IPS-18a (cell line): ENCODE results near the gene FHOD1.

ENCODE experiments used
- H3K27ac ChIP-seq: one replicate; pipeline ENCODE4 v1.5.1; 2013; ENCODE audit warnings: low read length
- H3K27me3 ChIP-seq: one replicate; pipeline ENCODE4 v1.6.1; 2013; ENCODE audit warnings: mild to moderate bottlenecking, low read length; ENCODE audit not compliant: control insufficient read depth, insufficient read depth
- H3K36me3 ChIP-seq: one replicate; pipeline ENCODE4 v1.6.1; 2013; ENCODE audit warnings: low read depth, low read length; ENCODE audit not compliant: control insufficient read depth
- H3K4me1 ChIP-seq: one replicate; pipeline ENCODE4 v1.6.1; 2013; ENCODE audit warnings: low read depth, low read length; ENCODE audit not compliant: control insufficient read depth
- H3K4me3 ChIP-seq: one replicate; pipeline ENCODE4 v1.5.1; 2013; ENCODE audit warnings: low read length
- H3K9ac ChIP-seq: one replicate; pipeline ENCODE4 v1.6.1; 2013; ENCODE audit warnings: mild to moderate bottlenecking, low read length, moderate library complexity
- H3K9me3 ChIP-seq: one replicate; pipeline ENCODE4 v1.6.1; 2013; ENCODE audit warnings: low read depth, low read length; ENCODE audit not compliant: control insufficient read depth

The FHOD1 gene

GRCh38 chr16:67282447-67282805 is 35.1 kb upstream of the FHOD1 start:
- Histone ChIP-seq H3K27ac (no peak overlapping the region), H3K27me3 (peaks cover 14% of the 10 kb centered on the region), H3K4me3 (no peak overlapping the region), H3K36me3 (no peaks in the 10 kb centered on the region), H3K9me3 (no peaks in the 10 kb centered on the region), H3K9ac (no peak overlapping the region), H3K4me1 (no peaks in the 10 kb centered on the region)

DNA sequence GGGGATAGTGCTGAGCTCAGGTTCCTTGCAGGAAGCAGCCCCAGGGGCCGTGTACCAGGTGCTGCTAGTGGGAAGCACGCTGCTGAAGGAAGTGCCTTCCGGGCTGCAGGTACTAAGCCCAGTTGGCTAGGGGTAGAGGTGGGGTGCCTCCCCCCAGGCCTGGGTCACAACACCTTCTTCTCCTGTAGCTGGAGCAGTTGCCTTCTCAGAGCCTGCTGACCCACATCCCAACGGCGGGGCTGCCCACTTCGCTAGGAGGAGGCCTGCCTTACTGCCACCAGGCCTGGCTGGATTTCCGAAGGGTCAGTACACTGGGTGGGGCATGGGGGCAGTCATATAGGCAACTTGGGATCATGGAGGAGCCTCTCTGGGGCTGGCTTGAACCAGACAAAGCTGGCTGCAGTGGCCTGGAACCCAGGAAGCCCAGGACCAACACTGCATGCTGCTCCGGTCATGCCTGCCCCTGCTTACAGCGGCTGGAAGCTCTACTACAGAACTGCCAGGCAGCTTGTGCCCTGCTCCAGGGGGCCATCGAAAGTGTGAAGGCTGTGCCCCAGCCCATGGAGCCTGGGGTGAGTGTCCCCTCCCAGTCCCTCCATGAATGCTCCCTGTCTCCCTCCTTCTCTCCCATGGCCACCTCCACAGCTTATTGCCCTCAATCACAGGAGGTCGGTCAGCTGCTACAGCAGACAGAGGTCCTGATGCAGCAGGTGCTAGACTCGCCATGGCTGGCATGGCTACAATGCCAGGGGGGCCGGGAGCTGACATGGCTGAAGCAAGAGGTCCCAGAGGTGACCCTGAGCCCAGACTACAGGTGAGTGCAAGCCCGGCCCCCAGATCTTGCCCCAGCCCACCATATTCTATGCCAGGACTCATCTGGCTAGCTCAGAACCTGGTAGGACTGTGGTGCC is 34.5 kb upstream of the FHOD1 start:
- no peaks in the 10 kb centered on the region for H3K36me3 ChIP-seq
- no peaks in the 10 kb centered on the region for H3K4me1 ChIP-seq
- H3K27ac ChIP-seq, result no peak overlapping the region
- no peaks in the 10 kb centered on the region for H3K9me3 ChIP-seq
- H3K27me3 ChIP-seq, result peaks cover 14% of the 10 kb centered on the region
- H3K4me3 ChIP-seq, result no peak overlapping the region
- H3K9ac ChIP-seq, result no peak overlapping the region

- H3K9ac ChIP-seq, result no peak overlapping the region
- H3K4me3 ChIP-seq, result no peak overlapping the region
Observed at GRCh38 chr16:67280090-67281015, 33.1 kb upstream of the FHOD1 start.

GRCh38 chr16:67279296-67280089 is 32.2 kb upstream of the FHOD1 start, which contains the start of gene PLEKHG4:
Gene PLEKHG4 (plus strand): TSS chr16:67279532. CDS start chr16:67280045, 513 bp downstream.
- Histone ChIP-seq H3K27ac (no peak within 1 kb of the TSS), H3K36me3 (no peaks in the 10 kb centered on the region), H3K9ac (no peak within 1 kb of the TSS)

More at GRCh38 chr16:67280090-67281015, 33.1 kb upstream of the FHOD1 start:
- H3K9me3 ChIP-seq, result no peaks in the 10 kb centered on the region
- no peaks in the 10 kb centered on the region for H3K36me3 ChIP-seq
- H3K27me3 ChIP-seq, result peaks cover 14% of the 10 kb centered on the region
- no peak overlapping the region for H3K27ac ChIP-seq
- H3K4me1 ChIP-seq, result no peaks in the 10 kb centered on the region

GRCh38 chr16:67278773-67279295 is 31.6 kb upstream of the FHOD1 start:
- Histone ChIP-seq H3K27ac (no peak overlapping the region), H3K9me3 (no peaks in the 10 kb centered on the region), H3K4me3 (peak overlapping the region; percentile 58), H3K4me1 (no peaks in the 10 kb centered on the region), H3K27me3 (peaks cover 14% of the 10 kb centered on the region), H3K9ac (no peak overlapping the region), H3K36me3 (no peaks in the 10 kb centered on the region)

More at GRCh38 chr16:67279296-67280089, 32.2 kb upstream of the FHOD1 start, which contains the start of gene PLEKHG4:
- Histone ChIP-seq H3K4me3 (peak within 1 kb of the TSS; percentile 58), H3K4me1 (no peaks in the 10 kb centered on the region), H3K27me3 (peaks cover 14% of the 10 kb centered on the region), H3K9me3 (no peaks in the 10 kb centered on the region)

DNA sequence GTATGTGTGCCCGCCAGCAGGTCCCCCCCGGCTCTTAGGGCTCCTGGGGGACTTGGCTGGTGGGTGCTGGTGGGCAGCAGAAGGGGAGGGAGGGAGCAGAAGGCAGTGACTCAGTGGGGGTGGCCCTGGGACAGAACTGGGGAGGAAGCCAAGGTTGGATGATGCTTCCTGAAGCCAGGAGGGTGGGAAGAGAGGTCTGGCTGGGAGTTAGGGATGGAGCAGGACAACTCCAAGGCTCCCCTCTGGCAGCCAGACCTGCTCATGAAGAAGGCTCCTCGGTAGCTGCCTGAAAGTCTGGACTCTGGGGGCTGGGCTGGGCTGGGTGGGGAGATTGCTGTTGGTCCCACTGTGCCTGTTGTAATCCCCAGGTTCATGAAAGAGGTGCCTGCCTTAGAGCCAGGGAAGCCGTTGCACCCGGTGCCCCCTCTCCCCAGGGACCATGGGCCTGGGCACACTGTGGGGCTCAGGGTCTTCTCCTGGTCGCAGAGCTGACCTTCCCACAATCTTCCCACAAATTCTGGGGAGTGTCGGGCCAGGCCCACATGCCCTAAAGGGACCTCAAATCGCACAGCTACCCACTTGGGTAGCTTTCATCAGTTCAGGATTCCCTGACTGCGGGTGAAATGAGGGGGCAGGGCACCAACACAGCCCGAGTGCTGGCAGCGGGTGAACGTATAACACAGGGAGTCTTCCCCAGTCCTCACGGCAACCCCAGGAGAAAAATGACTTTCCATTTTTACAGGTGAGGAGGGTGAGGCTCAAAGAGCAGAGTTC is 30.9 kb upstream of the FHOD1 start:
- Histone ChIP-seq H3K27me3 (peaks cover 14% of the 10 kb centered on the region), H3K9ac (no peak overlapping the region), H3K9me3 (no peaks in the 10 kb centered on the region), H3K4me3 (peak overlapping the region; percentile 58), H3K36me3 (no peaks in the 10 kb centered on the region), H3K4me1 (no peaks in the 10 kb centered on the region), H3K27ac (no peak overlapping the region)

DNA sequence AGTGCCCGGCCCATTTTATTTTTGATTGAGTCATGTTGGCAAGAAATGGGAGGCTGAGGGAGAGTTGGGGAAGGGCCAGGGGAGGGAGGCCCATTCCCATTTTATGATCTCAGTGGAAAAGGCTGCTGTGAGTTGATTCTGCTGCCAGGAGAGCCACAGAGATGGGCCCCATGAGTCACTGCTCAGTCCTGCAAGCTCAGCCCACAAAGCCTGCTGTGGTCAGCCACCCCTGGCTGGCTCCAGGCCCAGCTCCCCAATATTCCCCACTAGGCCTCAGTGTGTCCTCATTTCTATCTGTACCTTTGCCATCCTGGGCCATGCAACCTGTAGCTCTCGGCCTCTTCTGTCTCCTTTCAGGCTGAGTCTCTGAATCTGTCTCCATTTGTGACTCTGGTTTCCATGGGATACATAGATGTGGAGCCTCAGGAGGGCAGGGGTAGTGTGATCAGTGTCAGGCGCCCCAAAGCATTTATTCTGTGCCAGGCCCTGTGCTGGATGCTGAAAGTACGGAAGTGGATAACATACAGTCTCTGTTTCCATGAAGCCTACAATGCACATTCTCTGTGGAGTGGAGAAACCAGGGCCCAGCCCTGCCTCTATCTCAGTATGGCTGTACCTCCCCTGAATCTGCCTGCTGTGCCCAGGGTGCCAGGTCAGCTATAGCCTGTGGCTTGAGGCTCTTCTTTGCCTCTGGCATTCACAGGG is 30.2 kb upstream of the FHOD1 start:
- Histone ChIP-seq H3K27ac (no peak overlapping the region), H3K36me3 (no peaks in the 10 kb centered on the region), H3K9me3 (no peaks in the 10 kb centered on the region), H3K4me3 (no peak overlapping the region), H3K4me1 (no peaks in the 10 kb centered on the region), H3K27me3 (peaks cover 14% of the 10 kb centered on the region), H3K9ac (no peak overlapping the region)

- Histone ChIP-seq H3K27ac (no peak overlapping the region), H3K36me3 (no peaks in the 10 kb centered on the region), H3K27me3 (peaks cover 14% of the 10 kb centered on the region), H3K9me3 (no peaks in the 10 kb centered on the region), H3K9ac (no peak overlapping the region), H3K4me1 (no peaks in the 10 kb centered on the region), H3K4me3 (no peak overlapping the region)
Observed at GRCh38 chr16:67275321-67275720, 28.0 kb upstream of the FHOD1 start.

GRCh38 chr16:67271446-67271845 is 24.2 kb upstream of the FHOD1 start:
- Histone ChIP-seq H3K4me1 (no peaks in the 10 kb centered on the region), H3K9me3 (no peaks in the 10 kb centered on the region), H3K36me3 (no peaks in the 10 kb centered on the region), H3K27ac (no peak overlapping the region), H3K4me3 (no peak overlapping the region), H3K9ac (no peak overlapping the region), H3K27me3 (no peaks in the 10 kb centered on the region)

GRCh38 chr16:67270931-67271338 is 23.7 kb upstream of the FHOD1 start:
- H3K4me1 ChIP-seq, result no peaks in the 10 kb centered on the region

More at GRCh38 chr16:67270931-67271338, 23.7 kb upstream of the FHOD1 start:
- H3K9me3 ChIP-seq, result no peaks in the 10 kb centered on the region
- no peaks in the 10 kb centered on the region for H3K36me3 ChIP-seq
- no peak overlapping the region for H3K27ac ChIP-seq
- H3K4me3 ChIP-seq, result no peak overlapping the region
- no peaks in the 10 kb centered on the region for H3K27me3 ChIP-seq
- H3K9ac ChIP-seq, result no peak overlapping the region
